Mesendoderm (in vitro differentiated cells): ENCODE data around the gene PHEX.
"Not testable (repeated sequence)": the region's sequence is repeated elsewhere in the genome, so short reads cannot be mapped to it uniquely, and the experiment has no call there.

Source experiments
- DNase-seq: peaks from one replicate; pipeline ENCODE4 v3.0.0; 2013
- H2AK5ac ChIP-seq: 2 replicates; pipeline ENCODE4 v1.6.1; 2013; ENCODE audit warnings: low read length, inconsistent platforms
- H2BK120ac ChIP-seq: 2 replicates; pipeline ENCODE4 v1.6.1; 2013; ENCODE audit warnings: low read depth, mild to moderate bottlenecking, low read length, moderate library complexity, mixed read lengths
- H2BK15ac ChIP-seq: replicated peaks from 2 replicates; pipeline ENCODE4 v1.6.1; 2013; ENCODE audit warnings: low read depth, mild to moderate bottlenecking, moderate library complexity
- H2BK5ac ChIP-seq: 2 replicates; pipeline ENCODE4 v1.6.1; 2013; ENCODE audit warnings: low read length, inconsistent platforms
- H3K18ac ChIP-seq: 2 replicates; pipeline ENCODE4 v1.6.1; 2013; ENCODE audit warnings: mild to moderate bottlenecking, low read length, mixed read lengths
- H3K23ac ChIP-seq: one replicate; pipeline ENCODE4 v1.6.1; 2013; ENCODE audit warnings: low read length
- H3K27ac ChIP-seq: 2 replicates; pipeline ENCODE4 v1.5.1; 2013; ENCODE audit warnings: low read depth, mild to moderate bottlenecking, inconsistent platforms, low read length, moderate library complexity
- H3K27me3 ChIP-seq: 2 replicates; pipeline ENCODE4 v1.6.1; 2013; ENCODE audit warnings: low read length, control low read depth, mild to moderate bottlenecking, inconsistent platforms; ENCODE audit not compliant: insufficient read depth, poor library complexity
- H3K36me3 ChIP-seq: 2 replicates; pipeline ENCODE4 v1.6.1; 2013; ENCODE audit warnings: low read length, inconsistent platforms; ENCODE audit not compliant: control insufficient read depth, insufficient read depth
- H3K4ac ChIP-seq: one replicate; pipeline ENCODE4 v1.6.1; 2013; ENCODE audit warnings: low read depth, mild to moderate bottlenecking, low read length, moderate library complexity
- H3K4me1 ChIP-seq: 2 replicates; pipeline ENCODE4 v1.6.1; 2013; ENCODE audit warnings: low read depth, low read length, inconsistent platforms; ENCODE audit not compliant: control insufficient read depth
- H3K4me2 ChIP-seq: 2 replicates; pipeline ENCODE4 v1.6.1; 2013; ENCODE audit warnings: low read length
- H3K4me3 ChIP-seq: 2 replicates; pipeline ENCODE4 v1.5.1; 2013; ENCODE audit warnings: mild to moderate bottlenecking, low read length
- H3K56ac ChIP-seq: one replicate; pipeline ENCODE4 v1.6.1; 2013; ENCODE audit warnings: low read length
- H3K79me1 ChIP-seq: 2 replicates; pipeline ENCODE4 v1.6.1; 2013; ENCODE audit warnings: low read length, inconsistent platforms
- H3K79me2 ChIP-seq: 2 replicates; pipeline ENCODE4 v1.6.1; 2013; ENCODE audit warnings: mild to moderate bottlenecking, low read length; ENCODE audit not compliant: control insufficient read depth, insufficient read depth
- H3K9ac ChIP-seq: 2 replicates; pipeline ENCODE4 v1.6.1; 2013; ENCODE audit warnings: low read length, inconsistent platforms
- H4K5ac ChIP-seq: one replicate; pipeline ENCODE4 v1.6.1; 2013; ENCODE audit warnings: low read length
- H4K8ac ChIP-seq: one replicate; pipeline ENCODE4 v1.6.1; 2013; ENCODE audit warnings: low read depth, mild to moderate bottlenecking, control low read depth, low read length, moderate library complexity
- WGBS: extraction: QIAGEN DNeasy Blood & Tissue Kit; methylation state at CpG from one replicate; pipeline ENCODE4 v1.1.7; 2013; ENCODE audit warnings: low lambda C conversion rate, missing lambda C conversion rate; ENCODE audit not compliant: insufficient coverage; ENCODE audit errors: extremely low coverage; 5-methylcytosine and 5-hydroxymethylcytosine counted together

PHEX gene

DNA sequence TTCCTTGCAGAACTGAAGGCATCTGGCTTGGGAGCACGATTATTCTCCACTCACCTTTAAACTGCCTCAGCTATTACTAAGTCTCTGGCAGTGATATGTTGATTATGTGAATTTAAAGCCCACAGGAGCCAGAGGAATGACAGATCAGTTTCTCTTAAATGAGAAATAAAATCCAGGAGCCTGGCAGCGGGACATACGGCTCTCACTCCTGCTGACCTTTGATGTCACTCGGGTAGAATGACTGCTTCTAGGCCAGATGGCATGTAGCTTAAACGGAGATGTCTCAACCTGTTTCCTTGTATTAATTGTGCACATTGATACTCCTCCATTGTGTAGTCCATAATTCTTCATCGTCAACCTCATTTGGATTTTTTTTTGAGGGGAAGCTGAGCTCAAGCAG is 236.6 kb downstream of the PHEX start:
- Histone ChIP-seq H4K8ac (no peak overlapping the region), H3K4ac (no peak overlapping the region), H3K36me3 (no peaks in the 10 kb centered on the region), H2BK5ac (no peak overlapping the region), H4K5ac (no peak overlapping the region), H2BK120ac (no peak overlapping the region), H3K23ac (no peak overlapping the region), H3K56ac (no peak overlapping the region), H3K79me2 (no peaks in the 10 kb centered on the region), H3K18ac (no peak overlapping the region), H2BK15ac (no peak overlapping the region), H3K4me2 (no peak overlapping the region), H3K79me1 (no peaks in the 10 kb centered on the region), H3K27me3 (no peaks in the 10 kb centered on the region), H2AK5ac (no peak overlapping the region), H3K9ac (no peak overlapping the region), H3K4me1 (no peaks in the 10 kb centered on the region), H3K27ac (no peak overlapping the region), H3K4me3 (no peak overlapping the region)
- no peak for DNase-seq
- no CpG with 5 or more reads among the region's 6 CpGs for WGBS

DNA sequence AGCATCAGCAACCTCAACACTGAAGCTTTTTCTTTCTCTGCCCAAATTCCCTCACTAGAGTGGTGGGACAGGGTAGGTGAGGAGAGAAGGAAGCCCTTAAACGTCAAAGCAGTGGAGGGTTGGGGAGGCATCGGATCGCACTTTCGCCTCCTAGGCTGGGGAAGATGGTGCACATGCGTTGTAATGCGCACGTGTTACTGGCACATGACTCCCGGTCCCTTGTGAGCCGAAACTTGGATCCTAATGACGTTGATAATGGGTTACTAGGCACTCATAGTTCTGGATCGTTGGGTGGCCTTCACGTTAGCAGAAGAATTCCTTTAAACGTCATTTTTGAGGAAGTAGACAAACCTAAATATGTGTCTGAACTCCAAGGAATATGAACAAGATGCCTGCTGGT is 240.5 kb downstream of the PHEX start, which contains the start of gene CBLL2:
CBLL2 (plus strand) TSS at position 301 of the 400 bp plus-strand sequence; CDS start at position 380, 79 bp downstream.
- H3K4me3 ChIP-seq = no peak within 1 kb of the TSS
- no CpG with 5 or more reads among the region's 13 CpGs for WGBS
- H3K56ac ChIP-seq = no peak within 1 kb of the TSS
- H3K18ac ChIP-seq = no peak within 1 kb of the TSS
- no peak within 1 kb of the TSS for H3K4me2 ChIP-seq
- H3K23ac ChIP-seq = no peak within 1 kb of the TSS
- no peak within 1 kb of the TSS for H3K4ac ChIP-seq
- no peak for DNase-seq
- H2BK120ac ChIP-seq = no peak within 1 kb of the TSS
- no peaks in the 10 kb centered on the region for H3K79me2 ChIP-seq
- no peaks in the 10 kb centered on the region for H3K4me1 ChIP-seq
- no peak within 1 kb of the TSS for H2AK5ac ChIP-seq
- H3K79me1 ChIP-seq = no peaks in the 10 kb centered on the region
- no peak within 1 kb of the TSS for H4K5ac ChIP-seq
- no peak within 1 kb of the TSS for H3K27ac ChIP-seq
- no peaks in the 10 kb centered on the region for H3K27me3 ChIP-seq
- no peaks in the 10 kb centered on the region for H3K36me3 ChIP-seq
- H2BK5ac ChIP-seq = no peak within 1 kb of the TSS
- no peak within 1 kb of the TSS for H2BK15ac ChIP-seq
- no peak within 1 kb of the TSS for H4K8ac ChIP-seq
- no peak within 1 kb of the TSS for H3K9ac ChIP-seq

DNA sequence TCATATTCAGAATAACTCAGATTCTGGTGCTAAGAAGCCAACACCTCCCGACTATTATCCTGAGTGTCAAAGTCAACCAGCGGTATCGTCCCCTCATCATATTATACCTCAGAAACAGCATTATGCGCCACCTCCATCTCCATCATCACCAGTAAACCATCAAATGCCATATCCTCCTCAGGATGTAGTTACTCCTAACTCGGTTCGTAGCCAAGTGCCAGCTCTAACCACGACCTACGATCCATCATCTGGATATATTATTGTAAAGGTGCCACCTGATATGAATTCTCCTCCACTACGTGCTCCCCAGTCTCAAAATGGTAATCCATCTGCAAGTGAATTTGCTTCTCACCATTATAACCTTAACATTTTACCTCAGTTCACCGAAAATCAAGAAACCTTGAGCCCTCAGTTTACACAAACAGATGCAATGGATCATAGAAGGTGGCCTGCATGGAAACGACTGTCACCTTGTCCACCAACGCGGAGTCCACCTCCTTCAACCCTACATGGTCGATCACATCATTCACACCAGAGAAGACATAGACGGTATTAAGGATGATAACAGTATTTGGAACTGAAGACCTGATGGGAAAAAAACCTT is 241.7 kb downstream of the PHEX start:
- Histone ChIP-seq H4K5ac (no peak overlapping the region), H3K79me1 (no peaks in the 10 kb centered on the region), H3K9ac (no peak overlapping the region), H2BK5ac (no peak overlapping the region), H4K8ac (no peak overlapping the region), H3K27ac (no peak overlapping the region), H3K79me2 (no peaks in the 10 kb centered on the region), H3K4me3 (no peak overlapping the region), H3K56ac (no peak overlapping the region), H2AK5ac (no peak overlapping the region), H3K36me3 (no peaks in the 10 kb centered on the region), H2BK15ac (no peak overlapping the region), H3K23ac (no peak overlapping the region), H3K27me3 (no peaks in the 10 kb centered on the region), H3K4me1 (no peaks in the 10 kb centered on the region), H3K4me2 (no peak overlapping the region), H3K18ac (no peak overlapping the region), H2BK120ac (no peak overlapping the region), H3K4ac (no peak overlapping the region)
- DNase-seq = no peak
- WGBS = no CpG with 5 or more reads among the region's 15 CpGs

DNA sequence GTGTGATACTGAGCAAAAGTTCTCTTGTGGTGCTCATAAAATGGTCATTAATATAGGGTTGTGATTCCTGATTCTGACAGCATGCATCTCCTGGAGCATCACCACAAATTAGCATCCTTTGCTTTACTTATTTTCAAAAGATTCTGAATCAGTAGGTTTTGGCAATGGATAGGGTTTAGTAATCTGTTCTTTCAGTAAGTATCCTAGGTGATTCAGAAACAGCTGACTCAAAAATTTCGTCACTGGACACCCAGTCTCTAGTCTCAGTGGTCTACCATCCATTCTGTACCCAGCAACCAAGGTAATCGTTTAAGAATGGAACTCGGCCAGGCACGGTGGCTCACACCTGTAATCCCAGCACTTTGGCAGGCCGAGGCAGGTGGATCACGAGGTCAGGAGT is 244.7 kb downstream of the PHEX start:
- Histone ChIP-seq H3K79me1 (no peaks in the 10 kb centered on the region), H3K4me3 (no peak overlapping the region), H4K8ac (no peak overlapping the region), H3K36me3 (no peaks in the 10 kb centered on the region), H3K79me2 (no peaks in the 10 kb centered on the region), H3K18ac (no peak overlapping the region), H3K4ac (no peak overlapping the region), H2AK5ac (no peak overlapping the region), H3K27me3 (no peaks in the 10 kb centered on the region), H3K4me2 (no peak overlapping the region), H3K23ac (no peak overlapping the region), H2BK15ac (no peak overlapping the region), H3K9ac (no peak overlapping the region), H2BK5ac (no peak overlapping the region), H4K5ac (no peak overlapping the region), H2BK120ac (no peak overlapping the region), H3K27ac (no peak overlapping the region), H3K4me1 (no peaks in the 10 kb centered on the region), H3K56ac (no peak overlapping the region)
- WGBS = no CpG with 5 or more reads among the region's 6 CpGs
- DNase-seq = no peak

DNA sequence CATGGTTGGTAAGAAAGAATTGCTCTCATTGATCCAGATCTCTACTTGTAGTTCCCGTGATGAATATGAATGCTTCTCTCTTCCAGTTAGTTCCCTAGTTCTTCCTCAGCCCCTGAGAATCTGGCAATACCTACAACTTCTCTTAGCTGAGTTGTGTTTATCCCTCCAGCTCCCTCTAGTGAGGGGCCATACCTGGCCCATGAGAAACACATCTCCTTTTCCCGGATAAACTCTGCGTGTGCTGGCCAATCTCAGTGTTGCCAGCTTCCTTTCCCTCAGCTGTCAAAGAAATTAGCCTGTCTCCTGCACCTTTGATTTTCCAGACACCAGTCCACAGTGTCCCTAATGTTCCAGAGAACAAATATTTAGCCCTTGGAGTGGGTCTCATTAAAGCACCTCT is 246.2 kb downstream of the PHEX start:
- DNase-seq = peak; percentile 44
- Histone ChIP-seq H3K4me1 (no peaks in the 10 kb centered on the region), H3K9ac (no peak overlapping the region), H3K56ac (no peak overlapping the region), H3K36me3 (no peaks in the 10 kb centered on the region), H4K5ac (no peak overlapping the region), H4K8ac (no peak overlapping the region), H3K79me1 (no peaks in the 10 kb centered on the region), H3K4me3 (no peak overlapping the region), H3K4ac (no peak overlapping the region), H3K27me3 (no peaks in the 10 kb centered on the region), H3K23ac (no peak overlapping the region), H3K4me2 (no peak overlapping the region), H2BK120ac (no peak overlapping the region), H3K79me2 (no peaks in the 10 kb centered on the region), H2AK5ac (no peak overlapping the region), H3K27ac (no peak overlapping the region), H2BK15ac (no peak overlapping the region), H3K18ac (no peak overlapping the region), H2BK5ac (no peak overlapping the region)
- WGBS = no CpG with 5 or more reads among the region's 3 CpGs

DNA sequence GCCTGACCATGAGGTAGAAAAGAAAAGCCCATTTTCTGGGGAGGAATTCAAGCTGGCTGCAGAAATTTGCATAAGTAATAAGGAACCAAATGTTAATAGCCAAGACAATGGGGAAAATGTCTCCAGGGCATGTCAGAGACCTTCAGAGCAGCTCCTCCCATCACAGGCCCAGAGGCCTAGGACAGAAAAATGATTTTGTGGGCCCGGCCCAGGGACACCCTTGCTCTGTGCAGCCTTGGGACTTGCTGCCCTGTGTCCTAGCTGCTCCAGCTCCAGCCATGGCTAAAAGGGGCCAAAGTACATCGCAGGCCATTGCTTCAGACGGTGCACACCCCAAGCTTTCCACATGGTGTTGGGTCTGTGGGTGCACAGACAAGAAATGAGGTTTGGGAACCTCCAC is 257.1 kb downstream of the PHEX start:
- not testable (repeated sequence) for H3K27me3 ChIP-seq, H4K8ac ChIP-seq, H4K5ac ChIP-seq, H3K4ac ChIP-seq, H3K4me2 ChIP-seq, H3K9ac ChIP-seq, H3K4me1 ChIP-seq, H2BK5ac ChIP-seq, H3K23ac ChIP-seq, H3K79me1 ChIP-seq, H3K27ac ChIP-seq, H2BK15ac ChIP-seq, H2AK5ac ChIP-seq, DNase-seq, H2BK120ac ChIP-seq, H3K56ac ChIP-seq, H3K36me3 ChIP-seq, H3K79me2 ChIP-seq, H3K4me3 ChIP-seq, H3K18ac ChIP-seq
- WGBS = no CpG with 5 or more reads among the region's 3 CpGs
